Karpas-422 (cell line): Measurements from ENCODE around the gene PIF1. TPM values are rescaled to one million over a fixed set of nuclear protein-coding genes. Genes with fewer than 3 reads are reported as not detected.

Source experiments
- DNase-seq: peaks from one replicate; pipeline ENCODE4 v3.0.0-alpha.2; 2015
- H2AFZ ChIP-seq: fragments of 200-600 bp; sonication (generic); 2 replicates; pipeline ENCODE4 v1.6.1; 2014; ENCODE audit warnings: antibody characterized with exemption, low read length, mixed read lengths
- H3K27ac ChIP-seq: fragments of 200-600 bp; sonication (generic); 2 replicates; pipeline ENCODE4 v1.5.1; 2014; ENCODE audit warnings: mild to moderate bottlenecking, low read length, moderate library complexity
- H3K27me3 ChIP-seq: fragments of 200-600 bp; sonication (generic); 2 replicates; pipeline ENCODE4 v1.6.1; 2014; ENCODE audit warnings: low read length, mixed read lengths
- H3K36me3 ChIP-seq: fragments of 200-600 bp; sonication (generic); 2 replicates; pipeline ENCODE4 v1.6.1; 2014; ENCODE audit warnings: low read length, mixed read lengths; ENCODE audit not compliant: insufficient read depth
- H3K4me1 ChIP-seq: fragments of 200-600 bp; sonication (generic); 2 replicates; pipeline ENCODE4 v1.6.1; 2014; ENCODE audit warnings: mild to moderate bottlenecking, low read length, mixed read lengths
- H3K4me2 ChIP-seq: fragments of 200-600 bp; sonication (generic); 2 replicates; pipeline ENCODE4 v1.6.1; 2014; ENCODE audit warnings: low read length, low read depth, mild to moderate bottlenecking; ENCODE audit not compliant: poor library complexity, severe bottlenecking
- H3K4me3 ChIP-seq: fragments of 200-600 bp; sonication (generic); 2 replicates; pipeline ENCODE4 v1.5.1; 2014; ENCODE audit warnings: mild to moderate bottlenecking, antibody characterized with exemption, low read length, mixed read lengths
- H3K79me2 ChIP-seq: fragments of 200-600 bp; sonication (generic); 2 replicates; pipeline ENCODE4 v1.6.1; 2014; ENCODE audit warnings: mild to moderate bottlenecking, low read length, mixed read lengths
- H3K9ac ChIP-seq: fragments of 200-600 bp; sonication (generic); 2 replicates; pipeline ENCODE4 v1.6.0; 2014; ENCODE audit warnings: low read length
- H3K9me2 ChIP-seq: fragments of 200-600 bp; sonication (generic), shearing (Covaris generic); replicated peaks from 2 replicates; pipeline ENCODE4 v1.6.0; 2014; ENCODE audit warnings: mild to moderate bottlenecking, low read length, moderate library complexity; ENCODE audit not compliant: insufficient read depth
- H3K9me3 ChIP-seq: fragments of 300-700, 200-600 bp; sonication (generic); 2 replicates; pipeline ENCODE4 v1.6.1; 2014; ENCODE audit warnings: low read length, mixed read lengths
- H4K20me1 ChIP-seq: fragments of 200-600 bp; sonication (generic); 2 replicates; pipeline ENCODE4 v1.6.1; 2014; ENCODE audit warnings: mild to moderate bottlenecking, antibody characterized with exemption, low read length, low read depth; ENCODE audit not compliant: insufficient read depth
- total RNA-seq: library from RNA; depleted of rRNA; stranded (reverse); fragments of >200 nt; shearing (Covaris generic); gene quantifications from 2 replicates; pipeline ENCODE4 v1.2.3, GENCODE V29; 2014; ENCODE audit warnings: low replicate concordance

Gene PIF1
- total RNA-seq, 1 experiment from 2014 or later = 18.6 TPM

DNA sequence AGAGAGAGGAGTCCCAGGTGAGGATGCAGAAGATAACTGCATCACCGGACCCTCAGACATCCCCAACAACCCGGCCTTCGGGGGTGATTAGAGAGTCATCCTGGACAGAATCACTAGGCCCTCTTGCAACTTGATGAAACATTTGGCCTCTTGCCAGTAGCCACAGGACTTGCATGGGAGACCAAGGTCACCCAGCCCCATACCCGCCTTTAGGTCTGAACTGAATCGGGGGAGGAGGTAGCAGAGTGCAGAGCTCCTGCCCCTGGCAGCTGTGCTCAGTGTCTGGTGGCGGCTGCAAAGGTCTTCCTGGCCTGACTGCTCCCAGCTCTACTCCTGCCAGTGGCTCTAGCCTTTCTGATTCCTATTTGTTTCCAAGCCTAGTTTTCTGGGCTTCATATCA lies 12.4 kb downstream of the PIF1 start:
- no peak overlapping the region for H3K27ac ChIP-seq
- no peak overlapping the region for H3K4me3 ChIP-seq
- H4K20me1 ChIP-seq = no peaks in the 10 kb centered on the region
- H3K79me2 ChIP-seq = no peaks in the 10 kb centered on the region
- peak; percentile 85 for DNase-seq
- no peaks in the 10 kb centered on the region for H3K27me3 ChIP-seq
- no peaks in the 10 kb centered on the region for H3K9me3 ChIP-seq
- no peak overlapping the region for H3K4me2 ChIP-seq
- H3K36me3 ChIP-seq = no peaks in the 10 kb centered on the region
- peaks cover 18% of the 10 kb centered on the region for H3K4me1 ChIP-seq
- 0 out of 2 replicates have a peak overlapping the region, but pooled peaks have one; percentile 18 for H3K9ac ChIP-seq
- H3K9me2 ChIP-seq = no peaks in the 10 kb centered on the region
- H2AFZ ChIP-seq = no peak overlapping the region

DNA sequence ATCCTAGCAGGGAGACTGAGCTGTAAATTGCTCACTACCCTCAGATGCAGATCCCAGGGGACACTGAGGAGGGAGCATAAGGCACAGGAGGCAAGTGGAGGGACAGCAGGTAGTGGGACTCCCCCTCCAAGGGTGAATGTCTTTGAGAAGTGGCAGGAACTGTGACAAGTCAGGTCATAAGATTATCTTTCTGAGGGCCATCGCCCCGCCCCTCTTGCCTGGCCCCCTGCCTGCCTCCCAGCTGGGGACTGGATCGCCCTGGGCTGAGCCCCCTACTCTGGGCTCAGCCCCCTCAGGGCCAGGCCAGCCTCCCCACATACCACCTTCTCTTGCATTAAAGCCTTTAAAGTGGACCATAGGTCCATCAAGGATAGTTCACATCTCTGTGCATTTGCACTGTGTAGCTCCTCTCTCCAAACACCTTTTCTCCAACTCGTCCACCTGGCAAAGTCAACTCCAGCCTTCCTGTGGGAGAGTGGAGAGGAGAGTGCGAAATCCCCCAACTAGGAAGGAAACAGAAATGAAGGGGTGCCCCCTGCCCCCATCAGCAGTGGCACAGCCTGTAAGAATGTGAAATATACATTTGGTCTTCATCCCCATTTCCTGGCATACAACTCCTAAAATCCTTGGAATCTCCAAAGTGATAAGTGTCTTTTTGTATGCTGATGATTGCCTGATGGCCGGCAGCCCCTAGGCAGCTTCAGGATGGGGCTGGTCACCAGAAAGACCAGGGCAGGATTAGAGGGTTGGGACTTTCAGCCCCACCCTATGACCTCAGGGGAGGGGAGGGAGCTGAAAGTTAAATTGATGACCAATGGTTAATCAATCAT lies 14.7 kb downstream of the PIF1 start:
- H3K4me3 ChIP-seq = no peak overlapping the region

DNA sequence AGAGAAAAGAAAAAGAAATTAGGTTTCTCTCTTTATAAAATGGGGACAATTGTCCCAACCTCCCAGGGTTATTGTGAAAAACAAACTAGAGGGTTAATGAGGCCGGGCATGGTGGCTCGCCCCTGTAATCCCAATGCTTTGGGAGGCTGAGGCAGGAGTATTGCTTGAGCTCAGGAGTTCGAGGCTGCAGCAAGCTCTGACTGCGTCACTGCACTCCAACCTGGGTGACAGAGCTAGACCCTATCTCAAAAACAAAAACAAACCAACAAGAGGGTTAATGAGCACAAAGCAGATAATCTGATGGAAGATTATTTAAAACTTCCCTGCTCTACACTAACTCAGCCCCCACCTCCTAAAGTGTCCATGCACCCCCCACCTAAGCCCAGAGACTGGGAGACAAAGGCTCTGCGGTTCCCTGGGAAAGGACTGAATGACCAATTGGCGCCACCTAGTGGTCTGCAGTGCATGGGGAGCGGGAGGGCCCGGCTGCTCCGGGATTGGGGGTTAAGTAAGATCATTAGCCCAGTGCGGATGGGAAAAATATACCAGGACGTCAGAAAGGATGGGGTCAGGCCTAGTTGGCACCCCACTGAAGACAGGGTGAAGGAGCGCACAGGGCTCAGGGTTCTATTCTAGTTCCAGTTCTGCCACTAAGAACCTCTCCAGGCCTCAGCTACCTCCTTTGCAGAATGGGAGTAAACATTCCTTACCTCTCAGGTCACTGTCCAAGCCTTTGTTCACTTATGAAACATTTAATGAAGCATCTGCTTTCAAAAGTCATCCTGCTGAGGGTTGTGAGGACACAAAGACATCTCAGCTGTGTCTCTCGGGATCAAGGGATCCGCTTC lies 15.6 kb downstream of the PIF1 start:
- Histone ChIP-seq H3K4me2 (no peak overlapping the region), H4K20me1 (no peaks in the 10 kb centered on the region), H3K9me3 (no peaks in the 10 kb centered on the region), H3K9me2 (no peaks in the 10 kb centered on the region), H3K36me3 (no peaks in the 10 kb centered on the region), H3K4me1 (peaks cover 18% of the 10 kb centered on the region), H2AFZ (no peak overlapping the region), H3K9ac (no peak overlapping the region), H3K79me2 (no peaks in the 10 kb centered on the region), H3K4me3 (no peak overlapping the region), H3K27me3 (no peaks in the 10 kb centered on the region), H3K27ac (no peak overlapping the region)
- peak; percentile 86 for DNase-seq

More for the DNA sequence above, 14.7 kb downstream of the PIF1 start:
- Histone ChIP-seq H3K9ac (no peak overlapping the region), H3K27ac (no peak overlapping the region), H3K9me3 (no peaks in the 10 kb centered on the region), H3K36me3 (no peaks in the 10 kb centered on the region), H2AFZ (no peak overlapping the region), H4K20me1 (no peaks in the 10 kb centered on the region), H3K4me2 (no peak overlapping the region), H3K4me1 (peaks cover 18% of the 10 kb centered on the region), H3K79me2 (no peaks in the 10 kb centered on the region), H3K27me3 (no peaks in the 10 kb centered on the region), H3K9me2 (no peaks in the 10 kb centered on the region)
- DNase-seq = no peak

DNA sequence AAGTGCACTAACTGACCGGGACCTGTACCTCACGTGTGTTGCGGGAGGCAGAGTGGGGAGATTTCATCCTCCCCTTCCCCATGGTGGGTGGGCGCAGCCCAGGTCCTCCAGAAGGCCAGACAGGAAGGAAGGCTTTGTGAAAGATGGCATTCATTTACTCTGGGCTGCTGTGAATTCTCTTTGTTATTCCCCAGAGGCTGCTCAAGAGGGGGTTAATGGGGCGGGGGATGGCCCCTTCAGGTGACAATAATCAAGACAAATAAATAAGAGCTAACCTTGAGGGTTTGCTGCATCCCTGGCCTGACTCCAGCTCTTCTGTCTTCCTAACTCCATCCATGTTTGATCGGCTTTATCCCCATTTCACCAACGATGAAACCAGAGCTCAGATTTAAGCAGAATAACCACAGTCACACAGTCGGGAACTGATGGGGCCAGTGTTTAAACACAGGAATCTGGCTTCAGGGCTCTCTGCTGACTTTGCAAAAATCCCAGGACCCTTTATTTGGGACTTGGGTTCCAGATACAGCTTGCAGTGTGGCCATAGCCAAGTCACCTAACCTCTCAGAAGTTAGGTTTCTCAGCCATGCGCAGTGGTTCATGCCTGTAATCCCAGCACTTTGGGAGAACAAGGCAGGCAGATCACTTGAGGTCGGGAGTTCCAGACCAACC lies 16.5 kb downstream of the PIF1 start:
- Histone ChIP-seq H2AFZ (no peak overlapping the region), H4K20me1 (no peaks in the 10 kb centered on the region), H3K36me3 (no peaks in the 10 kb centered on the region), H3K4me2 (no peak overlapping the region), H3K79me2 (no peaks in the 10 kb centered on the region), H3K4me3 (no peak overlapping the region), H3K27me3 (no peaks in the 10 kb centered on the region), H3K4me1 (peaks cover 18% of the 10 kb centered on the region), H3K9ac (no peak overlapping the region), H3K9me2 (no peaks in the 10 kb centered on the region), H3K9me3 (no peaks in the 10 kb centered on the region), H3K27ac (no peak overlapping the region)
- DNase-seq = no peak

DNA sequence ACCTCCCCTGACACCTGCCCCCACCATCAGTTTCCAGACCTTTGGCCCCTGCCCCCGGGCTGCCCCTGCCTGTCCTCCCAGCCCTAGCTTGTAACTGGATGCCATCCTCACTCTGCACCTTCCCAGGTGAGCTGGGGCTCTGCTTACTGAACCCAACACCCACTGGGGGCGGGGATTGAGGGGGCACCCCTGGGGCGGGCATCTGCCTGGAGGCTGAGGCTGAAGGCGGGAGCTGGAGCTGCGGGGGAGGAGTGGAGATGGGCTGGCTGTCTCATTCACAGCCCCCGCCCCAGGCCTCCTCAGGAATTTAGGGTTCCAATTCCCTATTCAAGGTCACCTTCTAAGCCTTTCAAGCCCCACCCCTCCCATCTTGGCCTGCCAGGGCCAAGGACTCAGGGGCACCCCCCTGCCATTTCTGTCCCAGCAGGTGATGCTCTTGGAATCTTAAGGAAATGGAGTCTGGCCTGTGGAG lies 17.7 kb downstream of the PIF1 start:
- no peak overlapping the region for H3K27ac ChIP-seq
- no peaks in the 10 kb centered on the region for H3K79me2 ChIP-seq
- DNase-seq = no peak
- H3K4me1 ChIP-seq = peaks cover 9% of the 10 kb centered on the region
- no peaks in the 10 kb centered on the region for H3K36me3 ChIP-seq
- no peaks in the 10 kb centered on the region for H3K27me3 ChIP-seq
- H3K9me3 ChIP-seq = no peaks in the 10 kb centered on the region
- H4K20me1 ChIP-seq = no peaks in the 10 kb centered on the region
- H3K9ac ChIP-seq = no peak overlapping the region
- no peaks in the 10 kb centered on the region for H3K9me2 ChIP-seq
- H3K4me2 ChIP-seq = no peak overlapping the region
- no peak overlapping the region for H2AFZ ChIP-seq
- H3K4me3 ChIP-seq = no peak overlapping the region

DNA sequence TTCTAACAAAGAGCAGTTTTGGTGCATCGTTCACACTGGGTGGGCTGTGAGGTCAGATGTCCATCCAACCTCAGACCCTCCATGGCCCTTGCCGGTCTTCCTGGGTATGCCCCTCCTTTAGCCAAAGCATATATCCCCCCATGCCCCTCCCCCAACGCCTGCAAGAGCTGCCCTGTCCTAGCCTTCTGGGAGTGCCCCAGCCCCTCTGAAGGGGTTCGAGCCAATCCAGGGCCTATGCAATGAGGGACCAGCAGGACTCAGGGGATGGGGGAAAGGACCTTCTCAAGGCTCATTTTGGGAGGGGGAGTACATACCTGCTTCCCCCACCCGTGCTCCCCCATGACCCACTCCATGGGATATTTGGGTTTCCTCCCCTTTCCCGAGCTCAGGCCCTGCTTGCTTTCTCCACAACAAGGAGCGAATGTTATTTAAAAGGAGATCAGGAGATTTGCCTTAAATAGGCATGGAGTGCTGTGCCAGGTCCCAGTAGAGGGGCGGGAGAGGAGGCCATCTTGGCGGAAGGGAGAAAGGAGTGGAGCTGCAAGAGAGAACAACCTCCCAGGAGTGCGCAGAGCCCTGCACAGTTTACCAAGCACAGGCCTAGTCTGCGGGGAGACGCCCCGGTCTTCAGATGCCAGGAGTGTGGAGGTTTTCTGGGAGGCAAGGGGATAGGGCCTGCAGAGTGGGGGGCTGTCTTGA lies 18.2 kb downstream of the PIF1 start:
- no peak overlapping the region for H3K4me2 ChIP-seq
- no peak overlapping the region for H3K27ac ChIP-seq
- no peak overlapping the region for H2AFZ ChIP-seq
- no peaks in the 10 kb centered on the region for H3K79me2 ChIP-seq
- H3K9me2 ChIP-seq = no peaks in the 10 kb centered on the region
- no peaks in the 10 kb centered on the region for H3K9me3 ChIP-seq
- no peaks in the 10 kb centered on the region for H4K20me1 ChIP-seq
- H3K4me3 ChIP-seq = no peak overlapping the region
- H3K36me3 ChIP-seq = no peaks in the 10 kb centered on the region
- no peak for DNase-seq
- no peaks in the 10 kb centered on the region for H3K27me3 ChIP-seq
- peaks cover 3% of the 10 kb centered on the region for H3K4me1 ChIP-seq
- H3K9ac ChIP-seq = no peak overlapping the region

DNA sequence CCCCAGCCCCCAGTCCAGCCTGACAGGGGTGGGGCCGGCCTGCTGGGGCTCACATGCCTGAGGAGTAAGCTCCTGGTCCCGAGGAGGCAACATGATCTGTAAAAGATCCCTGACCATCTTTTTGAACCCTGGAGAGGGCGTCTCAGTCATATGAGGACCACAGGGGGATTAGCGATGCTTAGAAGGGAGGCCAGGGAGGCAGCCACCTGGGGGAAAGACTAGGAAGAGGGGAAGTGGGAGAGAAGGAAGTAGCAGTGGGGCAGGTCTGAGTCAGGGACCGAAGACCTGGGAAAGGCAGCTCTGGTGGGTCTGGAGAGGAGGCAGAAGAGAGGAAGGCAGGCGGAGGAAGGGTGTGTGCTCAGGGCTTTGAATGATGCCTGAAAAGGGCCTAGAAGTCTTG lies 18.9 kb downstream of the PIF1 start:
- no peaks in the 10 kb centered on the region for H4K20me1 ChIP-seq
- no peaks in the 10 kb centered on the region for H3K9me3 ChIP-seq

More for the DNA sequence above, 18.9 kb downstream of the PIF1 start:
- no peak for DNase-seq
- no peak overlapping the region for H3K9ac ChIP-seq
- no peak overlapping the region for H2AFZ ChIP-seq
- no peaks in the 10 kb centered on the region for H3K4me1 ChIP-seq
- no peak overlapping the region for H3K4me3 ChIP-seq
- no peaks in the 10 kb centered on the region for H3K9me2 ChIP-seq
- no peaks in the 10 kb centered on the region for H3K27me3 ChIP-seq
- no peaks in the 10 kb centered on the region for H3K79me2 ChIP-seq
- no peaks in the 10 kb centered on the region for H3K36me3 ChIP-seq
- no peak overlapping the region for H3K27ac ChIP-seq
- H3K4me2 ChIP-seq = no peak overlapping the region
